ENCODE measurements around the gene TBC1D4. TPM values are rescaled to one million over a fixed set of nuclear protein-coding genes. Genes with fewer than 3 reads are reported as not detected.
"Not testable (repeated sequence)": the region's sequence is repeated elsewhere in the genome, so short reads cannot be mapped to it uniquely, and the experiment has no call there.

TBC1D4 gene
- polyA plus RNA-seq, 12 donors, result 10.6 to 23.7 (median 18.7) TPM; not detected in 1

- DNase-seq, result peak; percentile 7
These were observed 155.5 kb downstream of the TBC1D4 start for GRCh38 chr13:75326173-75327134.

GRCh38 chr13:75325711-75326110, 156.3 kb downstream of the TBC1D4 start:
- DNase-seq, result no peak

- DNase-seq, result no peak
These were observed 157.5 kb downstream of the TBC1D4 start for GRCh38 chr13:75324413-75324940.

- DNase-seq, result no peak
These were observed 160.9 kb downstream of the TBC1D4 start for GRCh38 chr13:75321084-75321483.

- no peak for DNase-seq
These were observed 162.7 kb downstream of the TBC1D4 start for GRCh38 chr13:75319254-75319653.

- no peak for DNase-seq
These were observed 163.7 kb downstream of the TBC1D4 start for GRCh38 chr13:75318138-75318833.

- no peak for DNase-seq
These were observed 165.5 kb downstream of the TBC1D4 start for GRCh38 chr13:75316427-75316826.

GRCh38 chr13:75312884-75313520, 169.0 kb downstream of the TBC1D4 start:
- no peak for DNase-seq

GRCh38 chr13:75309981-75310580, 171.9 kb downstream of the TBC1D4 start:
- DNase-seq, result no peak

GRCh38 chr13:75308222-75308621, 173.7 kb downstream of the TBC1D4 start:
- no peak for DNase-seq

- no peak for DNase-seq
These were observed 174.5 kb downstream of the TBC1D4 start for GRCh38 chr13:75307370-75307949.

GRCh38 chr13:75306967-75307366, 175.0 kb downstream of the TBC1D4 start:
- DNase-seq, result not testable (repeated sequence)

- no peak for DNase-seq
These were observed 176.9 kb downstream of the TBC1D4 start for GRCh38 chr13:75305059-75305458.

GRCh38 chr13:75303263-75303662, 178.7 kb downstream of the TBC1D4 start:
- no peak for DNase-seq

- DNase-seq, result no peak
These were observed 179.8 kb downstream of the TBC1D4 start for GRCh38 chr13:75302071-75302698.

- DNase-seq, result no peak
These were observed 181.8 kb downstream of the TBC1D4 start for GRCh38 chr13:75299913-75300862.

- peak; percentile 48 for DNase-seq
These were observed 182.7 kb downstream of the TBC1D4 start for GRCh38 chr13:75299246-75299645.

- no peak for DNase-seq
These were observed 185.3 kb downstream of the TBC1D4 start for GRCh38 chr13:75296641-75297040.

GRCh38 chr13:75295201-75295600, 186.8 kb downstream of the TBC1D4 start:
- DNase-seq, result no peak

- DNase-seq, result no peak
These were observed 187.9 kb downstream of the TBC1D4 start for GRCh38 chr13:75294110-75294509.
